ENCODE results near the gene HAUS7.

The HAUS7 gene

DNA sequence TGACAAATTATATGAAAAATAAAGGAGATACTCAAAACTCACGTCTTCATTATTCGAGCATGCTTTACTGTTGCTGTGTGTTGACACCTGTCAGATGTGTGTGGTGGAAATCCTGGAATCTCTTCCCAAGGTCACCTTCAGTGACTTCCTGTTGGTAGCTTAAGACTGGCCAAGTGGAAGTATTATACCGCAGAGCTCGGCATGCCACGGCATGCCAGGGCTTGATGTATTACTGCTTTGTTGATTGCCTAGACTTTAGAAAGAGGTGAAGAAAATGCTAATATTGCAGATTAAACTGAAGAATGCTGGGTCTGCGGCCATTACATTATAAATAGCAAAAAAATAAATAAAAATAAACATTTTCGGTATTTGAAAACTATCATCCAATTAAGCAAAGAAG lies 29.1 kb downstream of the HAUS7 start:
- TF ChIP-seq ISL1 (CRISPR knock-in tag; IDR thresholded peaks at IDR 0.05) (no peak), CSRNP3 (CRISPR knock-in tag; IDR thresholded peaks at IDR 0.05) (no peak), TCF4 (CRISPR knock-in tag; IDR thresholded peaks at IDR 0.05; ENCODE audit: borderline replicate concordance) (no peak), TOX (CRISPR knock-in tag; IDR thresholded peaks at IDR 0.05; ENCODE audit: borderline replicate concordance) (no peak), RARB (CRISPR knock-in tag; IDR thresholded peaks at IDR 0.05) (no peak), ZFP3 (CRISPR knock-in tag; IDR thresholded peaks at IDR 0.05) (no peak), ZNF70 (CRISPR knock-in tag; IDR thresholded peaks at IDR 0.05) (no peak), CSDC2 (CRISPR knock-in tag; IDR thresholded peaks at IDR 0.05) (no peak), ESRRG (CRISPR knock-in tag; IDR thresholded peaks at IDR 0.05) (no peak), OSR1 (CRISPR knock-in tag; IDR thresholded peaks at IDR 0.05) (no peak)
- TF ChIP-seq, protein P1, sequence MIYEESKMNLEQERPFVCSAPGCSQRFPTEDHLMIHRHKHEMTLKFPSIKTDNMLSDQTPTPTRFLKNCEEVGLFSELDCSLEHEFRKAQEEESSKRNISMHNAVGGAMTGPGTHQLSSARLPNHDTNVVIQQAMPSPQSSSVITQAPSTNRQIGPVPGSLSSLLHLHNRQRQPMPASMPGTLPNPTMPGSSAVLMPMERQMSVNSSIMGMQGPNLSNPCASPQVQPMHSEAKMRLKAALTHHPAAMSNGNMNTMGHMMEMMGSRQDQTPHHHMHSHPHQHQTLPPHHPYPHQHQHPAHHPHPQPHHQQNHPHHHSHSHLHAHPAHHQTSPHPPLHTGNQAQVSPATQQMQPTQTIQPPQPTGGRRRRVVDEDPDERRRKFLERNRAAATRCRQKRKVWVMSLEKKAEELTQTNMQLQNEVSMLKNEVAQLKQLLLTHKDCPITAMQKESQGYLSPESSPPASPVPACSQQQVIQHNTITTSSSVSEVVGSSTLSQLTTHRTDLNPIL (CRISPR knock-in tag; IDR thresholded peaks at IDR 0.05; ENCODE audit: low read depth), result no peak
- TF ChIP-seq, protein P2, sequence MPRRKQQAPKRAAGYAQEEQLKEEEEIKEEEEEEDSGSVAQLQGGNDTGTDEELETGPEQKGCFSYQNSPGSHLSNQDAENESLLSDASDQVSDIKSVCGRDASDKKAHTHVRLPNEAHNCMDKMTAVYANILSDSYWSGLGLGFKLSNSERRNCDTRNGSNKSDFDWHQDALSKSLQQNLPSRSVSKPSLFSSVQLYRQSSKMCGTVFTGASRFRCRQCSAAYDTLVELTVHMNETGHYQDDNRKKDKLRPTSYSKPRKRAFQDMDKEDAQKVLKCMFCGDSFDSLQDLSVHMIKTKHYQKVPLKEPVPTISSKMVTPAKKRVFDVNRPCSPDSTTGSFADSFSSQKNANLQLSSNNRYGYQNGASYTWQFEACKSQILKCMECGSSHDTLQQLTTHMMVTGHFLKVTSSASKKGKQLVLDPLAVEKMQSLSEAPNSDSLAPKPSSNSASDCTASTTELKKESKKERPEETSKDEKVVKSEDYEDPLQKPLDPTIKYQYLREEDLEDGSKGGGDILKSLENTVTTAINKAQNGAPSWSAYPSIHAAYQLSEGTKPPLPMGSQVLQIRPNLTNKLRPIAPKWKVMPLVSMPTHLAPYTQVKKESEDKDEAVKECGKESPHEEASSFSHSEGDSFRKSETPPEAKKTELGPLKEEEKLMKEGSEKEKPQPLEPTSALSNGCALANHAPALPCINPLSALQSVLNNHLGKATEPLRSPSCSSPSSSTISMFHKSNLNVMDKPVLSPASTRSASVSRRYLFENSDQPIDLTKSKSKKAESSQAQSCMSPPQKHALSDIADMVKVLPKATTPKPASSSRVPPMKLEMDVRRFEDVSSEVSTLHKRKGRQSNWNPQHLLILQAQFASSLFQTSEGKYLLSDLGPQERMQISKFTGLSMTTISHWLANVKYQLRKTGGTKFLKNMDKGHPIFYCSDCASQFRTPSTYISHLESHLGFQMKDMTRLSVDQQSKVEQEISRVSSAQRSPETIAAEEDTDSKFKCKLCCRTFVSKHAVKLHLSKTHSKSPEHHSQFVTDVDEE (CRISPR knock-in tag; IDR thresholded peaks at IDR 0.05), result no peak
- no peak for ATAC-seq

DNA sequence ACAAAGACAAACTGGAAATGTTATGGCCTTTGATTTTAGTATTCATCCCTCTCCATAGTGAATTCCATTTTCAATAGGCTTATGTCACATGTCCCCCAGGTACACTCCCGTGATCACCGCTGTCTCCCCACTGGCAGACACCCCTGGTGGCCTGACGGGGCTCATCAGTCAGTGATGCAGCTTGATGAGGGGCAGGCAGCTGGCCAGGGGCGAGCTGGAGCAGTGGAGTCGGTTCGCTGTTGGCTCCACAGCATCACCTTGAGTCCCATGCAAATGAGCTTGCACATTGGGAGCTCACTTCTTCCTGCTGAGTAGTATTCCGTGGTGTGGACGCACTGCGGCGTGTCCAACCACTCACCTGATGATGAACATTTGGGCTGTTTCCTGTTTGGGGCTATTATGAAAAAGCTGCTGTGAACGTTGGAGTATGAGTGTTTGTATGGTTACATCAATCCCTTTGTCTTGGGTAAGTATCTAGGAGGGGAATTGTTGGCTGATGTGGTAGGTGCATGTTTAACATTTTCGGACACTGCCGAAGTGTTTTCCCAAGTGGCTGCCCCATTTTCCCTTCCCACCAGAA lies 29.7 kb downstream of the HAUS7 start:
- TF ChIP-seq ZFP3 (CRISPR knock-in tag; IDR thresholded peaks at IDR 0.05), result no peak
- TF ChIP-seq ZNF70 (CRISPR knock-in tag; IDR thresholded peaks at IDR 0.05), result no peak
- TF ChIP-seq ZNF565 (CRISPR knock-in tag; conservative IDR thresholded peaks at IDR 0.05; ENCODE audit: low read depth), result no peak
- no peak for TF ChIP-seq CSDC2 (CRISPR knock-in tag; IDR thresholded peaks at IDR 0.05)
- TF ChIP-seq, protein P1 (CRISPR knock-in tag; IDR thresholded peaks at IDR 0.05; ENCODE audit: low read depth), result no peak
- TF ChIP-seq BACH2 (CRISPR knock-in tag; IDR thresholded peaks at IDR 0.05; ENCODE audit: borderline replicate concordance), result no peak
- no peak for TF ChIP-seq TOX (CRISPR knock-in tag; IDR thresholded peaks at IDR 0.05; ENCODE audit: borderline replicate concordance)
- TF ChIP-seq ZFP30 (CRISPR knock-in tag; IDR thresholded peaks at IDR 0.05), result no peak
- TF ChIP-seq OSR1 (CRISPR knock-in tag; IDR thresholded peaks at IDR 0.05), result no peak
- TF ChIP-seq, protein P3, sequence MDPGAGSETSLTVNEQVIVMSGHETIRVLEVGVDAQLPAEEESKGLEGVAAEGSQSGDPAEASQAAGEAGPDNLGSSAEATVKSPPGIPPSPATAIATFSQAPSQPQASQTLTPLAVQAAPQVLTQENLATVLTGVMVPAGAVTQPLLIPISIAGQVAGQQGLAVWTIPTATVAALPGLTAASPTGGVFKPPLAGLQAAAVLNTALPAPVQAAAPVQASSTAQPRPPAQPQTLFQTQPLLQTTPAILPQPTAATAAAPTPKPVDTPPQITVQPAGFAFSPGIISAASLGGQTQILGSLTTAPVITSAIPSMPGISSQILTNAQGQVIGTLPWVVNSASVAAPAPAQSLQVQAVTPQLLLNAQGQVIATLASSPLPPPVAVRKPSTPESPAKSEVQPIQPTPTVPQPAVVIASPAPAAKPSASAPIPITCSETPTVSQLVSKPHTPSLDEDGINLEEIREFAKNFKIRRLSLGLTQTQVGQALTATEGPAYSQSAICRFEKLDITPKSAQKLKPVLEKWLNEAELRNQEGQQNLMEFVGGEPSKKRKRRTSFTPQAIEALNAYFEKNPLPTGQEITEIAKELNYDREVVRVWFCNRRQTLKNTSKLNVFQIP (CRISPR knock-in tag; IDR thresholded peaks at IDR 0.05; ENCODE audit: borderline replicate concordance, low read depth), result no peak
- TF ChIP-seq CSRNP3 (CRISPR knock-in tag; IDR thresholded peaks at IDR 0.05), result no peak
- TF ChIP-seq, protein P4, sequence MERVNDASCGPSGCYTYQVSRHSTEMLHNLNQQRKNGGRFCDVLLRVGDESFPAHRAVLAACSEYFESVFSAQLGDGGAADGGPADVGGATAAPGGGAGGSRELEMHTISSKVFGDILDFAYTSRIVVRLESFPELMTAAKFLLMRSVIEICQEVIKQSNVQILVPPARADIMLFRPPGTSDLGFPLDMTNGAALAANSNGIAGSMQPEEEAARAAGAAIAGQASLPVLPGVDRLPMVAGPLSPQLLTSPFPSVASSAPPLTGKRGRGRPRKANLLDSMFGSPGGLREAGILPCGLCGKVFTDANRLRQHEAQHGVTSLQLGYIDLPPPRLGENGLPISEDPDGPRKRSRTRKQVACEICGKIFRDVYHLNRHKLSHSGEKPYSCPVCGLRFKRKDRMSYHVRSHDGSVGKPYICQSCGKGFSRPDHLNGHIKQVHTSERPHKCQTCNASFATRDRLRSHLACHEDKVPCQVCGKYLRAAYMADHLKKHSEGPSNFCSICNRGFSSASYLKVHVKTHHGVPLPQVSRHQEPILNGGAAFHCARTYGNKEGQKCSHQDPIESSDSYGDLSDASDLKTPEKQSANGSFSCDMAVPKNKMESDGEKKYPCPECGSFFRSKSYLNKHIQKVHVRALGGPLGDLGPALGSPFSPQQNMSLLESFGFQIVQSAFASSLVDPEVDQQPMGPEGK (CRISPR knock-in tag; IDR thresholded peaks at IDR 0.05; ENCODE audit: borderline replicate concordance), result no peak
- no peak for TF ChIP-seq ESRRG (CRISPR knock-in tag; IDR thresholded peaks at IDR 0.05)
- TF ChIP-seq TCF4 (CRISPR knock-in tag; IDR thresholded peaks at IDR 0.05; ENCODE audit: borderline replicate concordance), result no peak
- no peak for TF ChIP-seq RARB (CRISPR knock-in tag; IDR thresholded peaks at IDR 0.05)
- no peak for TF ChIP-seq ARNTL (CRISPR knock-in tag; IDR thresholded peaks at IDR 0.05; ENCODE audit: borderline replicate concordance, low read depth)
- no peak for TF ChIP-seq ISL1 (CRISPR knock-in tag; IDR thresholded peaks at IDR 0.05)
- no peak for TF ChIP-seq ZNF8 (CRISPR knock-in tag; IDR thresholded peaks at IDR 0.05)
- ATAC-seq, result no peak
